ENCODE results near the gene APOBEC3G.

The APOBEC3G gene

GRCh38 chr22:39132871-39133524 lies 55.9 kb downstream of the APOBEC3G start:
- Histone ChIP-seq H3K36me3 (no peaks in the 10 kb centered on the region), H3K9me3 (ENCODE audit: severe bottlenecking) (no peaks in the 10 kb centered on the region), H3K27me3 (ENCODE audit: insufficient read depth, low read depth, severe bottlenecking) (no peaks in the 10 kb centered on the region), H3K27ac (no peak overlapping the region), H3K4me3 (ENCODE audit: low read depth, low read length) (no peak overlapping the region)
- DNase-seq = no peak
- TF ChIP-seq CTCF (IDR thresholded peaks at IDR 0.05; ENCODE audit: low read depth, low read length) = no peak

- H3K27me3 ChIP-seq (ENCODE audit: insufficient read depth, low read depth, severe bottlenecking) = no peaks in the 10 kb centered on the region
- no peaks in the 10 kb centered on the region for H3K36me3 ChIP-seq
- no peaks in the 10 kb centered on the region for H3K9me3 ChIP-seq (ENCODE audit: severe bottlenecking)
- TF ChIP-seq CTCF (IDR thresholded peaks at IDR 0.05; ENCODE audit: low read depth, low read length) = no peak
- H3K4me3 ChIP-seq (ENCODE audit: low read depth, low read length) = no peak overlapping the region
- H3K27ac ChIP-seq = no peak overlapping the region
- no peak for DNase-seq
Observed at GRCh38 chr22:39133871-39134270, 56.8 kb downstream of the APOBEC3G start.

- DNase-seq = no peak
- H3K9me3 ChIP-seq (ENCODE audit: severe bottlenecking) = no peaks in the 10 kb centered on the region
- H3K27me3 ChIP-seq (ENCODE audit: insufficient read depth, low read depth, severe bottlenecking) = no peaks in the 10 kb centered on the region
- H3K4me3 ChIP-seq (ENCODE audit: low read depth, low read length) = no peak overlapping the region
- no peaks in the 10 kb centered on the region for H3K36me3 ChIP-seq
- H3K27ac ChIP-seq = no peak overlapping the region
- TF ChIP-seq CTCF (IDR thresholded peaks at IDR 0.05; ENCODE audit: low read depth, low read length) = no peak
Observed at GRCh38 chr22:39134366-39135091, 57.5 kb downstream of the APOBEC3G start.

GRCh38 chr22:39135092-39135896 lies 58.2 kb downstream of the APOBEC3G start:
- H3K9me3 ChIP-seq (ENCODE audit: severe bottlenecking) = no peaks in the 10 kb centered on the region
- no peaks in the 10 kb centered on the region for H3K27me3 ChIP-seq (ENCODE audit: insufficient read depth, low read depth, severe bottlenecking)
- H3K36me3 ChIP-seq = no peaks in the 10 kb centered on the region
- no peak overlapping the region for H3K27ac ChIP-seq
- TF ChIP-seq CTCF (IDR thresholded peaks at IDR 0.05; ENCODE audit: low read depth, low read length) = peak; percentile 80
- no peak overlapping the region for H3K4me3 ChIP-seq (ENCODE audit: low read depth, low read length)
- peak; percentile 63 for DNase-seq

- Histone ChIP-seq H3K27ac (no peak overlapping the region), H3K9me3 (ENCODE audit: severe bottlenecking) (no peaks in the 10 kb centered on the region), H3K27me3 (ENCODE audit: insufficient read depth, low read depth, severe bottlenecking) (no peaks in the 10 kb centered on the region), H3K4me3 (ENCODE audit: low read depth, low read length) (no peak overlapping the region), H3K36me3 (no peaks in the 10 kb centered on the region)
- no peak for TF ChIP-seq CTCF (IDR thresholded peaks at IDR 0.05; ENCODE audit: low read depth, low read length)
- no peak for DNase-seq
Observed at GRCh38 chr22:39136317-39136716, 59.2 kb downstream of the APOBEC3G start.

Measured in WERI-Rb-1 (cell line).